Sigmoid colon (tissue), 7 donors: ENCODE measurements around the gene MVB12B. TPM values are rescaled to one million over a fixed set of nuclear protein-coding genes. Genes with fewer than 3 reads are reported as not detected.

Experiments
- DNase-seq: peaks from one replicate; pipeline ENCODE4 v3.0.0-alpha.2; 2019
- H3K27ac ChIP-seq, 4 donors: fragments of 200-600 bp; sonication (generic); one replicate each; pipeline ENCODE4 v1.5.1; 2016 to 2019; ENCODE audit warnings: mild to moderate bottlenecking in 1 of 4
- H3K27me3 ChIP-seq, 3 donors: fragments of 200-600 bp; sonication (generic); one replicate each; pipeline ENCODE4 v1.5.1; 2019; ENCODE audit warnings: mild to moderate bottlenecking in 1 of 3
- H3K36me3 ChIP-seq, 4 donors: fragments of 200-600 bp; sonication (generic); one replicate each; pipeline ENCODE4 v1.5.1; 2016 to 2019
- H3K4me1 ChIP-seq, 4 donors: fragments of 200-600 bp; sonication (generic); one replicate each; pipeline ENCODE4 v1.5.1; 2017 to 2019
- H3K4me3 ChIP-seq, 4 donors: fragments of 200-600 bp; sonication (generic); one replicate each; pipeline ENCODE4 v1.5.1; 2017 to 2019; ENCODE audit warnings: mild to moderate bottlenecking in 2 of 4, moderate library complexity in 1 of 4
- H3K9me3 ChIP-seq, 4 donors: fragments of 200-600 bp in 3 of 4; sonication (generic) in 3 of 4; one replicate each; pipeline versions ENCODE4 v1.5.1 to v1.6.1; 2013 to 2019
- EP300 ChIP-seq, 4 donors: sonication (generic); formaldehyde crosslinking; IDR thresholded peaks; one replicate each; pipeline ENCODE4 v1.6.1; 2017; ENCODE audit warnings: antibody characterized with exemption in 4 of 4
- POLR2A ChIP-seq, 2 donors: fragments of 450-650 bp; IDR thresholded peaks; one replicate each; pipeline ENCODE4 v1.6.1; 2016; ENCODE audit warnings: antibody characterized with exemption in 2 of 2, mild to moderate bottlenecking in 2 of 2, moderate library complexity in 2 of 2
- POLR2AphosphoS5 ChIP-seq, 4 donors: sonication (generic); formaldehyde crosslinking; IDR thresholded peaks; one replicate each; pipeline ENCODE4 v1.6.1; 2017; ENCODE audit warnings: antibody characterized with exemption in 4 of 4
- WGBS, 2 donors: extraction: QIAGEN DNeasy Blood & Tissue Kit; methylation state at CpG; one replicate each; pipeline ENCODE4 v1.1.7; 2013; 5-methylcytosine and 5-hydroxymethylcytosine counted together
- intact Hi-C: fragments of 100-400 bp; cut with DNase I; formaldehyde crosslinking; loops from one replicate; pipeline ENCODE4 v1.15.1; 2023
- polyA plus RNA-seq, 3 donors: library from polyadenylated mRNA; stranded (reverse); fragments of 200-250 nt; gene quantifications; one replicate each; pipeline ENCODE4 v1.2.3, GENCODE V29; 2013
- total RNA-seq, 4 donors: library from RNA; depleted of rRNA; stranded (reverse); fragments of >200 nt; gene quantifications; one replicate each; pipeline ENCODE4 v1.1.0, GENCODE V29; 2016
- TF ChIP-seq, protein P1 (sequence below), 4 experiments: fragments of 450-650 bp in 3 of 4; fragments of 200-600 bp in 1 of 4; IDR thresholded peaks; one replicate each; pipeline ENCODE4 v1.5.1; 2016 to 2019; ENCODE audit warnings: antibody characterized with exemption in 4 of 4, mild to moderate bottlenecking in 3 of 4, moderate library complexity in 2 of 4
- donor health status: healthy with polysubstance abuse.
- donor health status: Bipolar disorder and iron deficiency.
- donor health status: healthy.

Gene MVB12B
- total and polyA plus RNA-seq, 7 donors, result 5.1 to 14.4 (median 12.2) TPM

DNA sequence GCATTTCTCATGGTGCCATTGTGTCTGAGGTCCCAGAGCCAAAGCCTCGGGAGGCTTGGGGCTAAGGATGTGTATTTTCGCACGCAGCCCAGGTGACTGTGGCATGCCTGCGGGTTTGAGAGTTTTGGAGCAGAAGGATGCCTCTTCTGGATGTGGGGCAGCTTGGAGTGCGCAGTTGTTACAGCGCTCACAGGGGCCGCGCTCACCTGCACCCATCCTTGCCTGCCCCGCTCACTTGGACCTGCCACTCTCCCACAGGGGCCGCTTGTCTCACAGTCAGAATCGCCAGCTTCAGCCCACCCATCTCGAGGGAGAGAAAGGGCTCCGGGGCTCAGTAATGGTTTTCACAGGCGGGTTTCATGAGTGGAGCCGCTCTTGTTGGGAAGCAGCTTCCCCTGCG lies 132.9 kb downstream of the MVB12B start:
- DNase-seq, result no peak
- Histone ChIP-seq H3K27me3 (no peaks in the 10 kb centered on the region), H3K4me3 (no peak overlapping the region), H3K36me3 (peaks cover 0 to 17% (median 0%) of the 10 kb centered on the region in 4 donors), H3K27ac (no peak overlapping the region), H3K4me1 (peaks cover 0 to 9% (median 0%) of the 10 kb centered on the region in 4 donors), H3K9me3 (no peaks in the 10 kb centered on the region)
- intact Hi-C loops, result no loop called here
- WGBS, 2 donors, result 97% methylated on average over 16 of the region's 16 CpGs
- no peak for TF ChIP-seq POLR2A (IDR thresholded peaks at IDR 0.05)
- TF ChIP-seq, protein P1, sequence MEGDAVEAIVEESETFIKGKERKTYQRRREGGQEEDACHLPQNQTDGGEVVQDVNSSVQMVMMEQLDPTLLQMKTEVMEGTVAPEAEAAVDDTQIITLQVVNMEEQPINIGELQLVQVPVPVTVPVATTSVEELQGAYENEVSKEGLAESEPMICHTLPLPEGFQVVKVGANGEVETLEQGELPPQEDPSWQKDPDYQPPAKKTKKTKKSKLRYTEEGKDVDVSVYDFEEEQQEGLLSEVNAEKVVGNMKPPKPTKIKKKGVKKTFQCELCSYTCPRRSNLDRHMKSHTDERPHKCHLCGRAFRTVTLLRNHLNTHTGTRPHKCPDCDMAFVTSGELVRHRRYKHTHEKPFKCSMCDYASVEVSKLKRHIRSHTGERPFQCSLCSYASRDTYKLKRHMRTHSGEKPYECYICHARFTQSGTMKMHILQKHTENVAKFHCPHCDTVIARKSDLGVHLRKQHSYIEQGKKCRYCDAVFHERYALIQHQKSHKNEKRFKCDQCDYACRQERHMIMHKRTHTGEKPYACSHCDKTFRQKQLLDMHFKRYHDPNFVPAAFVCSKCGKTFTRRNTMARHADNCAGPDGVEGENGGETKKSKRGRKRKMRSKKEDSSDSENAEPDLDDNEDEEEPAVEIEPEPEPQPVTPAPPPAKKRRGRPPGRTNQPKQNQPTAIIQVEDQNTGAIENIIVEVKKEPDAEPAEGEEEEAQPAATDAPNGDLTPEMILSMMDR (IDR thresholded peaks at IDR 0.05), result no peak
- no peak for TF ChIP-seq POLR2AphosphoS5 (IDR thresholded peaks at IDR 0.05)
- TF ChIP-seq EP300 (IDR thresholded peaks at IDR 0.05), result no peak

- no peaks in the 10 kb centered on the region for H3K27me3 ChIP-seq
- 80 to 87% methylated on average over 14 of the region's 14 CpGs for WGBS, 2 donors
- TF ChIP-seq POLR2AphosphoS5 (IDR thresholded peaks at IDR 0.05) (no peak), POLR2A (IDR thresholded peaks at IDR 0.05) (no peak), EP300 (IDR thresholded peaks at IDR 0.05) (no peak)
- TF ChIP-seq, protein P1 (IDR thresholded peaks at IDR 0.05), result no peak
- intact Hi-C loops, result no loop called here
- no peak overlapping the region for H3K4me3 ChIP-seq
- peaks cover 0 to 9% (median 0%) of the 10 kb centered on the region in 4 donors for H3K4me1 ChIP-seq
- no peaks in the 10 kb centered on the region for H3K9me3 ChIP-seq
- peaks cover 0 to 16% (median 0%) of the 10 kb centered on the region in 4 donors for H3K36me3 ChIP-seq
- no peak overlapping the region for H3K27ac ChIP-seq
- DNase-seq, result no peak
Measured at GRCh38 chr9:126459965-126460843, 133.6 kb downstream of the MVB12B start.

- peaks cover 0 to 9% (median 0%) of the 10 kb centered on the region in 4 donors for H3K4me1 ChIP-seq
- H3K27me3 ChIP-seq, result no peaks in the 10 kb centered on the region
- H3K4me3 ChIP-seq, result no peak overlapping the region
- DNase-seq, result no peak
- H3K9me3 ChIP-seq, result no peaks in the 10 kb centered on the region
- TF ChIP-seq, protein P1 (IDR thresholded peaks at IDR 0.05), result no peak
- TF ChIP-seq EP300 (IDR thresholded peaks at IDR 0.05) (no peak), POLR2A (IDR thresholded peaks at IDR 0.05) (no peak), POLR2AphosphoS5 (IDR thresholded peaks at IDR 0.05) (no peak)
- no peak overlapping the region for H3K27ac ChIP-seq
- WGBS, 2 donors, result 95 to 97% methylated on average over 8 of the region's 8 CpGs
- intact Hi-C loops, result no loop called here
- H3K36me3 ChIP-seq, result peaks cover 0 to 8% (median 0%) of the 10 kb centered on the region in 4 donors
Measured at GRCh38 chr9:126461029-126461428, 134.4 kb downstream of the MVB12B start.

GRCh38 chr9:126461608-126462007 lies 135.0 kb downstream of the MVB12B start:
- Histone ChIP-seq H3K4me3 (no peak overlapping the region), H3K27me3 (no peaks in the 10 kb centered on the region), H3K9me3 (no peaks in the 10 kb centered on the region), H3K27ac (no peak overlapping the region), H3K36me3 (peaks cover 0 to 5% (median 0%) of the 10 kb centered on the region in 4 donors), H3K4me1 (peaks cover 0 to 9% (median 0%) of the 10 kb centered on the region in 4 donors)
- WGBS, 2 donors, result 95 to 97% methylated on average over 17 of the region's 17 CpGs
- TF ChIP-seq POLR2AphosphoS5 (IDR thresholded peaks at IDR 0.05) (no peak), POLR2A (IDR thresholded peaks at IDR 0.05) (no peak), EP300 (IDR thresholded peaks at IDR 0.05) (no peak)
- TF ChIP-seq, protein P1 (IDR thresholded peaks at IDR 0.05), result no peak
- intact Hi-C loops, result no loop called here
- DNase-seq, result no peak
